Subcutaneous adipose tissue (tissue), 4 donors: Measurements from ENCODE around the gene PHF1. TPM values are rescaled to one million over a fixed set of nuclear protein-coding genes. Genes with fewer than 3 reads are reported as not detected.

Experiments used
- CTCF ChIP-seq: fragments of 450-650 bp; IDR thresholded peaks from one replicate; pipeline ENCODE4 v1.5.1; 2016; ENCODE audit warnings: low read depth, mild to moderate bottlenecking, control low read depth, antibody characterized with exemption, moderate library complexity
- total RNA-seq, 4 donors: library from RNA; depleted of rRNA; stranded (reverse); fragments of >200 nt; gene quantifications; one replicate each; pipeline ENCODE4 v1.1.0, GENCODE V29; 2016

Gene PHF1
- total RNA-seq, 4 donors from 2014 or later, result 21.4 to 84.0 (median 48.3) TPM

- TF ChIP-seq CTCF, result no peak
These were observed 21.2 kb downstream of the PHF1 start for GRCh38 chr6:33431880-33432541.

- TF ChIP-seq CTCF, result no peak
These were observed 21.7 kb downstream of the PHF1 start for GRCh38 chr6:33432546-33432945.

DNA sequence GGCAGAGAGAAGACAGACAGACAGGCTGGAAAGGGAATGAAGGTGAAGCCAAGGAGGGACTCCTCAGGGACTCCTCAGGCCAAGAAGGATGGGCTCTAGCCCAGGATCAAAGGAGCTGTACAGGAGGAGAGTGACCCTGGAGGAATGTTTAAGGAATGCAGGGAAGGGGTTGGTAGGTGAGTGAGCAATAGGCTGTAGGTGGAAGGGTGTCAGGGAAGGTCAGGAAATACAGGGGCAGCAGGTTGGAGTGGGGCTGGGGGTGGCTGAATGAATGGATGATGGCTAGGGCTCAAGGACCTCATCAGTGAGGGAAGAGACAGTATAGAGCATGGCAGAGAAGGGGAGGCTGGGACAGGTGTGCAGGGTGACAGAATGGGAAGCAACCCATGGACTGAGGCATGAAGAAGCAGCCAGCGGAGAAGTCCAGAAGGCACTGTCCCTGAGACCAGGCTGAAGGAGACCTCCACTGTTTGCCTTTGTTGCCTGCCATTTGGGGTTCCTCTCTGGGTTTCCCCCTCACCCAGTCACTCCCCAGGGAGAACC lies 22.3 kb downstream of the PHF1 start:
- TF ChIP-seq CTCF, result no peak

DNA sequence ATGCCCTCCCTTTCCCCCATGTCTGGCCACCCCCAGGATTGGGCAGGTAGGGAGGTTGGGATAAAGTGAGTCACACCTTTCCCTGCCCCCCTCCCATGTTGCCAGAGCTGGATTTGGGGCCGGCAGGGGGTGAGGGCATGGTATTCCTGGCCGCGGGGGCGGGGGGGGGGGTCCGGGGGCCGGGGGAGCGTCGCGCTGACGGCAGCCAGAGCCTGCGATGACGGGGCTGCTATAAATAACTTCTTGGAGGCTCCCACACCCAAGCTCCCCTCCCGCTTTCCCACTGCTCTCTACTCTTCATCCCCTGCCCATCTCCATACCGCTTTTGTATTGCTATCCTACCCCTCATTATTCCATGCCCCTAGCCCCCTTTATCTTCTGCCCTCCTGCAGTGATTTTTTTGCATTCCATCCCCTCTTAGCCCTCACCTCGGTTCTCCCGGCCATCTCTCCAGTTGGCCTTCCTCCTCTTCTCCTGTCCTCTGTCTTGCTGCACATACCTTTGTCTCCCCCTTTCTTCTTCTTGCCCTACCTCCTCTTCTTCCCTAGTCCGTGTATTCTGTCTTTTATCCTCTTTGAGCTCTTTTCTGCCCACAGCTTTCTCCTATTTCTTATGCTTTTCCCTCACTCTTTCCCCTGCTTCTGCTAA lies 22.9 kb downstream of the PHF1 start:
- no peak for TF ChIP-seq CTCF

GRCh38 chr6:33434961-33435360 lies 24.1 kb downstream of the PHF1 start:
- TF ChIP-seq CTCF, result no peak

DNA sequence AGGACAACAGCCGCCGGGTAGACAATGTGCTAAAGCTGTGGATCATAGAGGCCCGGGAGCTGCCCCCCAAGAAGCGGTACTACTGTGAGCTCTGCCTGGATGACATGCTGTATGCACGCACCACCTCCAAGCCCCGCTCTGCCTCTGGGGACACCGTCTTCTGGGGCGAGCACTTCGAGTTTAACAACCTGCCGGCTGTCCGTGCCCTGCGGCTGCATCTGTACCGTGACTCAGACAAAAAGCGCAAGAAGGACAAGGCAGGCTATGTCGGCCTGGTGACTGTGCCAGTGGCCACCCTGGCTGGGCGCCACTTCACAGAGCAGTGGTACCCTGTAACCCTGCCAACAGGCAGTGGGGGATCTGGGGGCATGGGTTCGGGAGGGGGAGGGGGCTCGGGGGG lies 26.9 kb downstream of the PHF1 start:
- no peak for TF ChIP-seq CTCF

DNA sequence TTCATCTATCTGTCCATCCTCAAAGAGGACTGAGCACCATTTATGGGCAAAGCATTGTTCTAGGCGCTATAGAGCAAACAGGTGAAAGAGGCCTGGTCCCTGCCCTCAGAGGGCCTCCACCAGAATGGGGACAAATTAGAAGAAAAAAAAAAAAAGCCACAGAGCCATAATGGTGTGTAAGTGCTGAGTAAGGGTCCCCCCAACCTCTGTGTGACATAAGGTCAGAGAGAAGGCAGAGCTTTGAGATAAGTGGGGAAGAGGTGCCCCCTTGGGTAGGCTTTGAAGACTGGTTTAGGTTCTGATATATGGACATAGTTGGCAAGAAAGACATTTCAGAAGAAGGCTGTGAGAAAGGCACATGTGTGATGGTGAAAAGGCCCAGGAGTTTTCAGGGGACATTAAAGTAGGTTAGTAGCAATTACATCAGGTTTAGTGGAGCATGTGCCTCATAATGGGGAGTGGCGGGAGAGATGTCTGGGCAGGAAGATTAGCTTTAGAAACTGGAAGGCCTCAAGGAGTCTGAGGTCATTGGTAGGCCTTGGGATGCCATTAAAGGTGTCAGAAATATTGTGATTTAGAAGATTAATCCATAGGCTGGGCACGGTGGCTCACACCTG lies 28.3 kb downstream of the PHF1 start:
- no peak for TF ChIP-seq CTCF
